Cerebellar nuclear complex (tissue), 1 donor: ENCODE data around the gene ST3GAL5.

Experiments
- DNase-seq, 2 experiments: peaks; one replicate each; lab custom pipeline; 2025; lab: John Stamatoyannopoulos, UW

ST3GAL5 gene

DNA sequence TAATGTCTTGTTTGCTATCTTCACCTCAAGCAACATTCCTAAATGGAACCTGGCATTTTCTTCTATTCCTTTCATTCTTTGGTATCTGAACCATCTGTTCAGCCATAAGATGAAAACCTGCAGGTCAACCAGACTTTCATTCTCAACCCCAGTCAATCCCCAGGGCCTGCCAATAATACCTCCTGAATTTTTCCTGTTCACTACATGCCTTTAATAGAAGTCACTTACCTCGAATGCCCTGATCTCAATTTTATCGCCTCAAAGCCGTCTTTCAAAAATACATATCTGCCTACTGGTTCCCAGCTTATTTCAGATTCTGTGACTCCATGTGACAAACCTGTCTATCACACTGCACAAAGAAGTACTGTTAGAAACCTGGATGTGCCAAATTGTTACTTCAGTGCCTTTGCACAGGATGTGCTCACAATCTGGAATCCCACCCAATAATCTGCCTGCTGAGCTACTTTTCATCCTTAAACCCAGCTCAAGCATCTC, 22.6 kb downstream of the ST3GAL5 start:
- DNase-seq = no peak

DNA sequence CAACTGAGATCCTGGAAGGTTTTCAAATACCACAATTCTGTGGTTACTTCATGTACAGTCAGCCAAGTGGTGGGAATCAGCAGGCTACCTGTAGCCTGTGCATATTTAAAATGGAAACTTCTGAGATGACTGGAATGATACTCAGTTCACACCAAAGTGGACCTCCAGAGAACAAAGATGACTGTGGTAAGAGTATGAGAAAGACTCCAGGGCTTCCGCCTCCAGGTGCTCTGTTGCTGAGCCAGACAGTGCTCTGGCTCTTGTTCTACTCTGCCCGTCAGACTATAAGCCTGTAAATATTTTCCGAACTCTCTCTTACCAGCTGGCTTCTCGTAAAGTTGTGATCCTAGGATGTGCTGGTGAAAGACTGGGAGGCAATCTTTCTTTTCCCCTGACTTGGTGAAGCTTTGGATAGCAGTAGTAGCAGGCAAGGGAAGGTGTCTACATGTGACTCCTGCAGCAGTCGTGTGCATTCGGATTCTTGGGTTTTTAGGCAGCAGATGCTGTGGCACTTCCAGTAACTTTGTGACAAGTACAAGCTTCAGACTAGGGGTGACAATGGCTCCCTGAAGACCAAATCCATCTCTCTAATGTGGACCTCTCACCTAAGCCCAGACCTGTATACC, 23.1 kb downstream of the ST3GAL5 start:
- DNase-seq = no peak

DNA sequence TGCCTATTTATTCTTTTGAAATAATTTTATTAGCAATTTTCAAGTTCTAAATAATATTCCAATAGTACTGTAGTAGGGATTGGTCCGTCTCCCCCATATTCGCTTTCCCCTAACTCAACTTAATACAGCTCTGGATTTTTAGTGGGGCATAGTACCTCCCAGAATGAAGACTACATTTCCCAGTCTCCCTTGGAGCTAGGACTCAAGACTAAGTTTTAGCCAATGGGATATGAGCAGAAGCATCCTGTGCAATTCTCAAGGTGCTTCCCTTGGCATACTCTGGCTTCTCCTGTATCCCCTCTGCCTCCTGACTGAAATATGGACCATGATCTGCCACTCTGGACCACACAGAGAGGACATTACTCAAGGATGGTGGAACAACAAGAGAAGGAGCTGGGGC, 24.1 kb downstream of the ST3GAL5 start:
- DNase-seq = no peak

DNA sequence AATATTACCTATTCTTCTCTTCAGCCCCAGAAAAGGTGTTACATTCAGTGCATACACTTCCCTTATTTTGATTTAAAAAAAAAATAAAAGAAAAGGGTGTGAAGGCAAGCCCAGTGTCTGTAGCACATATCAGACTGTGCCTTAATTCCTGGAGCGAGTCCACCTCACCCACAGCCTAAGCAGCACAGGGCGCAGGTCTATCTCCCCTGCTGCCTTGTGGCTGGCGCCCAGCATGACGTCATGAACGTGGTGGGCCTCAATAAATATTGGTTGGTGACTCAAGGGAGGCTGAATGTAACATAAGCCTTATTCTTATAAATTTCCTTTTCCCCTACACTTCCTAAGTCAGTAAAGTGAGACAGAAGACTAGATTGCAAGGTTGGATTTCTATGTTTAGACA, 26.4 kb downstream of the ST3GAL5 start:
- DNase-seq = no peak

DNA sequence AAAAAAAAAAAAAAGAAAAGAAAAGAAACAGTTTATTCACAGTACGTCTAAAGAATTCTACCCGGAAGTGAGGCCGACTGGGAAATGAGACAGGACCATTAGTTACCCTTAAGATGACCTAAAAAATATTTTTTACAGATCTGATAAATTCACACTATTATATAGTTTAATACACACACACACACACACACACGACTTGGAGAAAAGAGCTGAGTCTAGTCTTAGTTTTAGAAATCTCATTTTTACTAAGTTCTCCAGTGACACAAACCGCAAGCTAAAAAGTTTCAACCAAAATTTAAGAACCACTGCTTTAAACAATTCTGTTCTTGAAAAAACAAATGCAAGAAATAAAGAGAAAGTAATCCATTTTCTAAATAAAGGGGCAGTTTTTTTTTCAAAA, 27.1 kb downstream of the ST3GAL5 start:
- DNase-seq = no peak

DNA sequence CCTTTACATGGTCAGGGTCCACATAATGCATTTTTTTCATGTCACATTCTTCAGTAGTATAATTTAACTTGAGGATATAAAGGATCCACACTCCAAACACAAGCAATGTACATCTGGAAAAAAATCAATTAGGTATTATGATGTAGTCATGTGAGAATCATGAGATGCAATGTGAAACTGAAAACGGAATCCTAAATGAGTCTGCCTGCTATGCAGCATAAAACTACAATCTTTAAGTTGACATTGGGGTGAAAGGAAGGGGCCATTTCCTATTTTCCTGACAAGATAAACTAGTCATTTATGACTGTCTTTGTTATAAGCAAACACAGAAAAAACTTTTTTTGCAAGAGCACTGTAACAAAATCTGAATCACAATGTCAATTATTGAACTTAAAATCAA, 27.6 kb downstream of the ST3GAL5 start:
- DNase-seq = no peak

DNA sequence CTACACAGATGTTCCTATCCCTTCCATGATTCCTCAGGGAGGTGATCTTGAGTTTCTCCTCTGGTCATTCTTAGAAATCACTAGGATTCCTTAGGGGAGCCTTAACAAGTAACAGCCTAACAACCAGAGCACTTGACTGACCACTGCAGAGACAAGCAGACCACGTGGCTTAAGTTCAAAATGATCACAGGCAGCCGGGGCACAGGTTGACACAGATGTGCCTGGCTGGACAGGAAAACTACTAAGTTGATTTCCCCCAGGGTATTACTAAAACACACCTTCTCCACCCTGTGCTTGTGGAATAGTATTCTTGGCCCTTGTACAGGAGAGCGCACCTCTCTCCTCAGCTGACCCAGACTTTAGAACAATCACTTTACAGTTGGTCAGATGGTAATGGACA, 29.9 kb downstream of the ST3GAL5 start:
- no peak for DNase-seq

DNA sequence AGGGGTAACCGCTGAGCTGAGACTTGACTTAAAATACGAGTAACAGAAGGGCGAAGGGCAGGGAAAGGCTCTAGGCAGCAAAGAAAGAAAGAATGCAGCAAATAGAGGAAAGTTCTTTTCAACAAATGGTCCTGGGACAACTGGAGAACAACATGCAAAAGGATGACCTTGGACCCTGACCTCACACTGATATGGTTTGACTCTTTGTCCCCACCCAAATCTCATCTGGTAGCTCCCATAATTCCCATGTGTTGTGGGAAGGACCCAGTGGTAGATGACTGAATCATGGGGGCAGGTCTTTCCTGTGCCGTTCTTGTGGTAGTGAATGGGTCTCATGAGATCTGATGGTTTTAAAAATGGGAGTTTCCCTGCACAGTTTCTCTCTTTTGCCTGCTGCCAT, 33.9 kb downstream of the ST3GAL5 start:
- DNase-seq = no peak

DNA sequence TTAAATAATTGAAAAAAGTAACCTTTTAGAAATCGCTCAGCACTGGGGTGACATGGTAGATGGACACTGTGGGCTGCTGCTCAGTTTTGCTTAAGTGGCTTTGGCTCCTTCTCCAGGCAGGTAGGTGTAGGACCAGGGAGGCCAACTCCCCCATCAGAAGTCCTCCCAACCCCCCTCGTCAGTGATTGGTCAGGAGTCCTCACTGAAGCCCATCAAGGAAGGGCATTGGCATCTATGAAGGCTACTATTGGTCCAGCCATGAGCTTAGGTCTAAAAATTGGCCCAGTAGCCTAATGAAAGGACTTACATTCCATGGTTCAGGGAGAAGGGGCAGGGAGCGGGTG, 34.7 kb downstream of the ST3GAL5 start:
- DNase-seq = no peak

DNA sequence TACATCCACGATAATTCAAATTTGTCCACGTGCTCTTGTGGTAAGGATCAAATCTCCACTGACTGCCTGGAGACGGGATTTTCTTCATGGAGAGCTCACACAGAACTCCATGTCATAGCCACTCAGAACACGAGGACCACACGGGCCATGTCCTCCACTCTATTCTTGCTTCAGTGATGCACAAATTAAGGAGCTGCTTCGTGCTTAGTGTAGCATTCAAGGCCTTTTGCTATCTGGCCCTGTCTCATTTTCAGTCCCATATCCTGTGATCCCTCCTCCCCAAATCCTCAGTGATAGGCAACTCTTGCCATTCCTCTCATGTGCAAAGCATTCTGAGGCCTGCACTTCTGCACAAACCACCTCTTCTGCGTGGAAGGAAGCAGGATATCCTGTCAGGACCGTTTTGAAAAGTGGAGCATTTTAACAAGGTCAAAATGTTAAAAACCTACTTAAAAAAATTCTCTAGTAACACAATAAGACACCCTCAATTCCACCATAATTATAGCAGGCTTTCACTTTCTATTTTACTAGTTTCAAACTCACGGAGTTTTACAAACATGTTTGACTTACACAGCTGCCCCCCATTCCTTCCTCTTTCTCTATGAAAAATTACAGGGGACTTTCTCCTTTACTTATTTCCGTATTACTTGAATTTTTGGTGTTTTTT, 35.2 kb downstream of the ST3GAL5 start:
- no peak for DNase-seq

DNA sequence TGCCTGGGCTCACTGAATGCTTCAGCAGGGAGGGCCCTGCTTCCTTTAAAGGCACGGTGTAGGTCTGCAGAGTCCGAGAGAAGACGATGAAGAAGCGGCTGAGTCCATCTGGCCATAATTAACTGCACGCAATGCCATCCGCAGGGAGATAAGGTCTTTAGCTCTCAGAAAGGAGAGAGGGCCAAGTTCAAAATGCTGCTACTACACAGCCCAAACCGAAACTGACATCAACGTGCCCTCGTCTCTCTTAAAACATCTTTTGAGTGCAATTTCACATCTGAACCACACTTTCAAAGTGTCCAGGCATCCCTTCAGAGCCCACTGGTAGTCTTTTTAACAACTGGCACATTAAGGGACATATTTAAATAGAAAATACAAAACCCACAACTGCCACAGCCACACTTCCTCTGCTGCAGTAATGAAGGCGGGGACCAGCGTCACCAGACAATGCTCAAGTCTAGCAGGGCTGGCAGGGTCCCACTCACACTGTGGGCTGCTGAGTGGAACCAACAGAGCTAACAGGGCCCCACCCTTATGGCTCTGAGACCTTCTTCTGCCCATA, 35.8 kb downstream of the ST3GAL5 start:
- DNase-seq = no peak

DNA sequence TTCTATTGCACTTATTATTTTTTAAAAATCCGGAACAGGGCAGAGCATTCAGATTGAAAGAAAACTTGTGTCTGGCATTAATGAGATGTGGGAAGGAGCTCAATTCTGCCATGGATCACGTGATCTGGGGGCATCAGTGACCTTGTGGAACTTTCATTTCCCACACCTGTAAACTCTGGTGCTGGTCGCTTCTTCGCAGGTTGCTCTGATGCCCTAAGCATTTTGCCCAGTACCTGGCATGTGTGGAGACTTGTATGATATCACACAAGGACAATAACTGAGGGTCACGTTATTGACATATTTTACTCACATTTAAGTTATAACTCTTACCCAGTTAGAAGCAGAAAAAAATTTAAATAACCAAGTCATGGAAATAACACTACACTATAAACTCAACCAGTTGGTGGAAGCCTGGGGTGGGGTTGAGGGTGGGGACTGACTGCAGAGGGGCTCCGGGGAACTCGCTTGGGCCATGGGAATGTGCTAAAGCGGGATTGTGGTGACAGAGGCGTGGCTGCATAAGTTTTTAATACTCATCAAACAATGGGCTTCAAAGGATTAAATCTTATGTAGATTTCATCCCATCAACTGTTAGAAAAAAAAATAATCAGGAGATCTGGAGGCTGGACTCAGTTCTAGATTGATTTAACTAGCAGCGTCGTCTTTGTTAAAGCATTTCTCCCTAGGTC, 36.5 kb downstream of the ST3GAL5 start:
- DNase-seq = no peak

DNA sequence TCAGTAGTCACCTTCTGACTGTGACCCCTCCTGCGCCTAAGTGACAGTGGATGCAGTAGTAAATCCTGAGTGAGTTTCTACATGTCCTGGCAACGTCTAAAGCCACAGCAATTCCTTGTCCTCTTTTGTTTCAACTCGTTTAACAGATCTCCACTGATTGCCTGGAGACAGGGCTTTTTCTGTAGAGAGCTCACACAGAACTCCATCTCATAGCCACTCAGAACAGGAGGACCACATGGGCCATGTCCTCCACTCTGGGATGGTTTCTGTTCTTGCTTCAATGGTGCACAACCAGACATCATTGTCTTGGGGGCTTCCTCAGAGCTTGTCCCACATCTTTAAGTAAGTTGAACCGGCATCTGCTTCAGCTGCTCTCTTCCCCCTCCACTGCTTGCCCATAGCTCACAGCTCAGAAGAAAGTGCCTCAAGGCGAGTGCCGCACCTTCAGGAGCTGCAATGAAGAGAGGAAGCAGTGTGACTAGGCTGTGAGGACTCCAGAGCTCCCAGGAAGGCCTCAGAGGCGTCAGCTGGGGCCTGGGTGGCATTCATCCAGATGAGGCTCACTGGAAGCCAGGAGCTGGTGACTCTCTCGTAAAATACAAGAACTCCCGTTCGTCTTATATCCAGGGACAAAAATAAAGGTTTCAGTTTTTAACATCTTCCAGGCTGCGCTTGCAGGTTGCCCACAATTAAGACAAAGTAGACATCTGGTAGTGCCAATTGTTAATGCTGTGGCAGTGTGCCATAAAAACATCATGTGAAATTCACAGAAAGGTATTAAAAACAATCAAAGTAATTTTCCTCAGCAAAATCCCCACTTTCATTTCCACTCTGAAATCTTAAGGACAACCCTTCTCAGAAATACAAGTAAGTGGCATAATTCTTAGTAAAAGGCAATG, 37.3 kb downstream of the ST3GAL5 start:
- no peak for DNase-seq

DNA sequence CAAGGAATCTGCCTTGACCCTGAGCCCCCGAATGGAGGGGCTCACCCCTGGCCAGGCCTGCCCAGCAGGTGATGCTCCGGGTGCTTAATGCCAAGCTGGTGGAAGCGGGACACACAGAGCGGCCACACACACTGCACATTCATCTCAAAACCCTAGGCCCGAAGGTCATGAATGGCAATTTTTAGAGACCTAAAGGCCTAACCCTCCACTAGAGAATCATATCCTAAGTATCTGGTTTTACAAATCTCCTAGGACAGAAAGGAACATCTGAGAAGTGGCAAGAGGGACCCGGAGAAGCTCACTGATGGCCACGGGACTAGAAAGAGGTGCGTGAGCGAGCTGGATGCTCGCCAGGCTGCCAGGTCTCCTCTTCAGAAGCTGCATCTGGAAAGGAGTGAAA, 38.3 kb downstream of the ST3GAL5 start:
- DNase-seq = no peak

DNA sequence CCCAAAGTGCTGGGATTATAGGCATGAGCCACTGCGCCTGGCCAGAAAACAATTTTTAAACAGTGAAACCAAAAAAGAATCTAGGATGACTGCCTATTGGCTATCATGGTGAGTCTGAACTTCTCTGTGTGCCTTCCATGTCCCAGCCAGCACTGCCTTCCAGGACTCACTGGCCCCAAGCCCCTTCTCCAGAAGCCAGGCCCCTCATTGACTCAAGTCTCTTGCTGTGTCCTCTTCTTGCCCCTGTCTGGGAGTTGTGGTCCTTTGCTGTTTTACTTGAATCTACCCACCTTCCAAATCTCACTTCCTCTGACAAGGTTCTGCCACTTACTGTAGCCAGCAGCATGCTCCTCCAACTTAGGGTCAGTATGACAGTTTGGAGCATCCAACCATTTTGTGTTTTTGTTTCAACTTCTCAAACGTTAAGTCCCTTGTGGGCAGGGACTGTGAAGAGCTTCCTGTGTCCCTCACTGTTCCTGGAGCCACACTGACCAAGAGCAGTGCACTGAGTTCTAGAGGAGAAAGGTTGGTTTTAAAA, 41.7 kb downstream of the ST3GAL5 start:
- DNase-seq = no peak

DNA sequence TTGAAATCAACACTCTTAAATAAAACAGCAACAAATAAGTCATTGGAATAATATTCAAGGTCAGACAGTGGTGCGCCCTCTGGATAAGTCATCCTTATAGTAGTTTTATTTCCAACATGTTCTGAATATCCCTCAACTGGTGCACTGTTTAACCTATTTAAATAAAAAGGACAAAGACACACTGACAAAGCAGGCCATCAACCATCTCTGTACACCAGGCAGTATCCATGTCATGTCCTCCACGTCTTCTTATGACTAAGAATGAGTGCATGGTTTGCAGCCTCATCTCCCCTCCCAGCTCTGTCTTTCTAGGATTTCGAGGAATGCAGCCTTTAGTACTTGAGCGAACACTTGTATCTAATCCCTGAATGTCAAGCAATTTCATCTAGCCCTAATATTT, 42.4 kb downstream of the ST3GAL5 start:
- DNase-seq = no peak

DNA sequence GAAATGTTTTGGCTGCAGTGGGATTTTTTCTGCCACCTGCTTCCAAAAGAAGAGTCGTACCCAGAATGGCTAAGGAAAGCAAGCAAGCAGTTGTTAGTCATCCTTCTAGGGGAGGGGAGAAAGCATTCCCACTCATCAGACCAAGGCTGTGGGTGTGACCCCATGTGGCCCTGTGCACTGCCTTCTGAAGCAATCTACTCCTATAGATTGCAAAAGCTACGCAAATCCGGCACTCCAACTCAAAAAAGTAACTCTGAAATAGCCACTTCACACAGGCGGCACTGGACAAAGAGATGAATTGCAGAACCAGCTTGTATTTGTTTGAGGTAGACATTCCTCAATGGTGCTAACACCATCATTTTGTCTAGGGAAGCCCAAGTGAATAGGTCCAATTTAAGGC, 44.3 kb downstream of the ST3GAL5 start:
- no peak for DNase-seq

DNA sequence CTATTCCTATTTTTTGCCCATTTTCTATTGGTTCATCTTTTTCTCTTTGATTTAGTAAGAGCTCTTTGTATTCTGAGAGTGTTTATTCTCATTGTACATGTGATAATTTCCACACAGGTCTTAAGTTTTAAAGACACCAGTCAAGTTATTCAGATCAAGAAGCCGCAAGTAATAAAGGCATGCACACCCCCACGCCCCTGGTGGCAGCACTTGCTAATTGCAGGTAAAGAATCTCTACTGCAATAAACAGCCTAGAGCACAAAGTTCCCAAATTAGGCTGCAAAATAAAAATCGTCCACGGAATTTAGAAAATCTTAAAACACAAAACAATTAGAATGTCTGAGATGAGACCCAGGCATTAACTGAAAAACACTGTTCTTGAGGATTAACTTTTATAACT, 45.2 kb downstream of the ST3GAL5 start:
- no peak for DNase-seq

DNA sequence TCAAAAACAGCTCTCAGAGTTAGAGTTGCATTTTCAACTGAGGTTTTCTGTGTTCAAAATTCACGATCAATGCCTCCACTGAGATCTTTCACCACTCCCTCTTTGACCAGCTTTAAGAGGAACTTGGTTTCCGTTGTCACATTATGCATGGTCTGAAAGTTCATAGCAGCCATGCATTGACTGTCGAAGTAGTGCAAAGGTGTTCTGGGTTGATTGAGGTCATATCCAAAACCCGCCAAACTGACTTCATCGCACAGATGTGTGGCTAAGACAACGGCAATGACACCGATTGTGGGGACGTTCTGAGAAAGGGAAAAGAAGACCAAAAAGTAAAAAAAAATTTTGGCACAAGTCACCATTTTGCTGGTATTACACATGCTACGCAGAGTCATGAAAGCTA, 48.7 kb downstream of the ST3GAL5 start:
- no peak for DNase-seq

DNA sequence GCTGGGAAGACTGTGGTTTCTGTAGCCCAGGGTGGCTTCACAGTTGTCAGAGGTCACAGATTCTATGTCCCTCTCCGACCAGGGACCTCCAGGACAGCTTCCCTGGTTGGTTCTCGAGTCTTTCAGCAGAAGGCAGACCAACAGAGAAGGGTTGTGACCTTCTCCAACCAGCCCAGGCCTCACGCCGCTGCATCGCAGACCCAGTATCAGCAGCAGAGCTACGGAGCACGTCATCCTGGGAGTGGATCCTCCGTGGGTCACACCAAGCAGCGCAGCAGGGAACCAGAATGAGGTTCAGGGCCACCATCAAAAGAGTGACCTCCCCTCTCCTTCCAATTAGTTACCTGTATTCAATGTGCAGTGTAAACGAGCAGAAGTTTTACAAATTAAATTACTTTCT, 49.3 kb downstream of the ST3GAL5 start:
- DNase-seq = no peak

DNA sequence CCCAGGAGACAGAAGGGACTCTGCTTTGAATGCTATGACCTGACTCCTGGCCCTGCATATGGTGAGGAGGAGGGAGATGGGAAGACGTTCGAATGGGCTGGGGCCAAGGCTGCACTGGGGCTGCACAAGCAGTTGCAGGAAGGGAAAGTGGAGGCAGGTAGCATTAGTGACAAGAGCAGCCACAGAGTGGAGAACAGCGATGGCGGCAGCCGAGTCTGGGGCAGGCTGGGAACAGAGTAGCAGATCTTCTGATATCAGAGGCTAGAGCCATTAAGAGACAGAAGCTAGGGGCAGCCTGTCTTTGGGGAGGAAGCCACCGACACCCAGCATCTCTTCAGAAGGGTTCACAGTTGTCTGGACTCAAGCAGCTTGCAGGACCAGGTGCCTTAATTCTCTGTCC, 50.1 kb downstream of the ST3GAL5 start:
- DNase-seq = no peak

DNA sequence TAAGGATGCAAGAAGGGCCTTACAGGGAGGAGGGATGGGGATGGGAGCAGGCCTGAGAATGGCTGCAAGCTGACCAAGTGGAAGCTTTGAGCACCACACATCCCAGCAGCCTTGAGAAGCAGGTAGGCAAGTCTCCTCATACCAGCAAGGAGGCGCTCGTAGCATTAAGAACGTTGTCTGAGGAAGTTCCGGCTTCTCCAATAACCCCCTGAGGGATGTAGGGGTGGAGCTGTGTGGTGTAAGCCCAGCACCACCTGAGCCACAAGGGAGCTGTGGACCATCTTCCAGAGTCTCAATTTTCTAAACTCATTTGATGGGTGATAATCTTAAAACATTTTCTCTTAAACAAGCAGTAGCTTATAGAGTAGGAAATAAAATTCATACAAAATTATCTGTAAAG, 50.6 kb downstream of the ST3GAL5 start:
- DNase-seq = no peak
